NOMO-1 treated with DMSO at 0.1 percent for 48 hours (cell line): ENCODE data around the gene LAD1.
A peak's percentile ranks its signal among the peaks of the same experiment; 100 is the strongest.

ENCODE experiments used
- DNase-seq: peaks from one replicate; lab custom pipeline; 2025; ENCODE audit not compliant: unreplicated experiment; lab: John Stamatoyannopoulos, UW

Gene LAD1

DNA sequence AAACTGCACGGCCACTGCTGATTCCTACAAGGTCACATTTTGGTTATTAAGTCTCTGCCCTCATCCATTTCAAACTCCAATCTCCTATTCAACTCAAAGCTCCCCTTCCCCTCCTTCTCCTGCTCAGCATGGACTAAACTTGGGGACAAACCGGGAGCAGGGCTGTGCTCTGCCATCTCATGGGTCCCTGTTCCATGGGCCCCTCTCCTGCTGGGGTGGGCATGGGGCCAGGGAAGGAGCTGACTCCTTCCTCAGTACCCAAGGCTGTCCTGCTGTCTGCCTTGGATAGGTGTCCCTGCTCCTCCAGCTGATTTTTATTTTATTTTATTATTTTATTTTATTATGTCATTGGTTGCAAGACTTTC lies 48.8 kb downstream of the LAD1 start:
- no peak for DNase-seq

DNA sequence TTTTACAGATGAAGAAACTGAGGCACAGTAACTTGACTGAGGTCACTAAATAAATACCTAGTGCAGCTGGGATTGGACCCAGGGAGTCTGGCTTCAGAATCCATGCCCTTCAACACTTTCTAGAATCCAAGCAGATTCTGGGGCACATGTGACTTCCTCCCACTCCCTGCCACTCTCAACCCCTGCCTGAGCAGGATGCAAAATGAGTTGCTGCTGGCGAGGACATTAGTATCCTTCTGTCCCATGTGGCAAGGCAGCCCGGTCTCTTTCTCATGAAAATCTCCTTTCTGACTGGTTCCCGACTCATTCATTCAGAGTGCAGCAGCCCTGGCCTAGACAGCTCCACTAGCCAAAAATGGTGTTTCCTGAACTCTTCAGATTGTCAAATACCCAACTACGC lies 50.0 kb downstream of the LAD1 start:
- no peak for DNase-seq

- DNase-seq: peak; percentile 36
Observed at GRCh38 chr1:201348211-201348566, 50.9 kb downstream of the LAD1 start.

- DNase-seq: no peak
Observed at GRCh38 chr1:201347498-201348210, 51.5 kb downstream of the LAD1 start.

DNA sequence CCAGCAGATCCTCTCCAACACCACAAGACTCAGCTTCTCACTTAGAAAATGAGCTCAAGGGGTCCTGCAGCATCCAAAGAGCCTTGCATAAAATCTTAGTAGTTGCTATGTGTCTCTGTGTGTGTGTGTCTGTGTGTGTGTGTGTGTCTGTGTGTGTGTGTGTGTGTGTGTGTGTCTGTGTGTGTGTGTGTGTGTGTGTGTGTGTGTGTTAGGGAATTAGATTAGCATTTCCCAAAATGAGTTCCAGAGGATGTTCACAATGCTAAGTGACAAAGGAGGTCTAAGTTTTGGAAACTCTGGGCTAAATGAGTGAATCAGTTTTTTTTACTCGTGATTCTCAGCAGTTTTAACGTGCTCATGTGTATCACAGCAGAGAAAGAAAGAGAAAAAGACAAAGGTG lies 52.1 kb downstream of the LAD1 start:
- no peak for DNase-seq

GRCh38 chr1:201346337-201346939 lies 52.7 kb downstream of the LAD1 start:
- DNase-seq: no peak

DNA sequence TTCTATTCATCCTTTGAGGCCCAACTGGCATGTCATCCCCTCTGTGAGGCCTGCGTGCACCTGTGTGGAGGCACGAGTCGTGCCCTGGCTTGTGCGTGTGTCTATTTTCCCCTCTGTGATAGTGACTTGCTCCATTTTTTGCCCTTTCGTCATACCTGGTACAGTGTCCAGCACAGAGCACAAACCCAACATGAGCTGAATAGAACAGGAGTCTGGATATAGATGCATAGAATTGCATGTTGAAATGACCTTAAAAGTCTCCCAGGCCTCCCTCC lies 54.1 kb downstream of the LAD1 start:
- DNase-seq: no peak

DNA sequence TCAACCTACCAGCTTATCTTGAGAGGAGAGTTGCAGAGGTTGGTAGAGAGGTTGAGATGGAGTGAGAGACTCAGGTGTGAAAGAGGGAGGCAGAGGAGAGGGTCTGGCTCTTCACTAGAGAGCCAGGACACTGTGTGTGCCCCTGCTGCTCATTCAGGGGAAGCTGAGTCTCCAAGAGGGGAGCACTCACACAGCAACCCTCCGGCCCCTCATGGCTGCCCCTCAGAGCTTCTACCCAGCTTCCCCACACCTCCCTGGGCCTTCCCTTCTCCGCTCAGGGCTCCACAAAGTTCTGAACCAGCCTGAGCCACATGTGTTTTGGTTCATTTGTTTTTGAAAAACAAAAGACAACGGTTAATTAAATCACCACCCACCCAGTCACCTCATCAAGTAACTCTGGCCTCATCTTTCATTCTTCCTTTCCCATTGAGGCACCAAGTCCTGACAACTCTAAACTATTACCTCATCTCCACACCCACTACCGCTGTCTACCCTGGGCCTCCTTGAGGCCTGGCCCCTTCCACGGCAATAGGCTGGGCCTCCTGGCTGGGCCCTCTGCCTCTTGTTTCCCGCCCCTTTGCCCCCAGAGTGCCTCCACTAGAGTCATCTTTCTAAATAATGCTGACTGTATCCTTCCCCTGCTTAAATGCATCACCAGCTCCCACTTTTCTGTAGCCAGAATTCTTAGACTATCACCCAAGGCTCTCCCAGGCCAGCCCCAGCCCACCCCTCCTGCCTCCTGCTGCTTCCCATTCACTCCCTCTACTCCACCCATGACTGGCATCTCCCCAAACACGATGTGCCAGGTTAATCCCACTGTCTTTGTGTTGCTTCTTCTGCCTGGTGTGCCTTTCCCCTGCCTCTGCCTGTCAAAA lies 54.7 kb downstream of the LAD1 start:
- no peak for DNase-seq

GRCh38 chr1:201341377-201341776 lies 57.7 kb downstream of the LAD1 start:
- DNase-seq: no peak

DNA sequence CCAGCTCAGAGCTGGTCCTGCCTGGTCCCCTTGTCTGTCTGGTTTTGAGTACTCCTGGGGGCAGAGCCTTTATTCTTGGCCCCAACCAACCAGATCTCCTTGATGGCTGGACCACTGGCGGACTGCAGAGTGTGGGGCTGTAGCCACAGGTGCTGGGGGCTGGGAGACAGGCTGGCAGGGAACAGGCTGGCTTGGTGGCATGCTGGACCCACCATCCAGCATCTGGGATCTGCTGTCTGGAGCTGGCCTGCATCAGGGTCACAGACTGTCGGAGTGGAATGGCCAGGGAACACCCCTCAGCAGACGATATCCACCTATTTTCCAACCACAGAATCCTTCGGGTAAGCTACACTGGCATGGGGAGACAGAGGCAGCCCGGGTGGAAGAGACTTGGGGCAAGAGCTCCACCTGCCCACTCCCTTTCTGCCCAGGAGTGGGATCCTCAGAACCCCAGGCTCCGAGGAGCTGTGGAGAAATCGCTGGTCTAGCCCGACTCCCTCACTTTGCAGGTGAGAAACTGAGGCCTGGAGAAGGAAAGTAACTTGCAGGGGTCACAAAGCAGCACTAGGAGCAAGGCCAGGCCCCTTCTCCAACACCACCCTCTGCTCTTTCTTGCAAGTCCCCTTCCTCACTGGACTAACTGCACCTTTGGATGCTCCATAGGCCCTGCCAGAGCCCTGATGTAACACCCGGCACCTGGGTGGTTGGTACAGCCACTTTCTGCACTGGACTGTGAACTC lies 62.2 kb downstream of the LAD1 start:
- no peak for DNase-seq

DNA sequence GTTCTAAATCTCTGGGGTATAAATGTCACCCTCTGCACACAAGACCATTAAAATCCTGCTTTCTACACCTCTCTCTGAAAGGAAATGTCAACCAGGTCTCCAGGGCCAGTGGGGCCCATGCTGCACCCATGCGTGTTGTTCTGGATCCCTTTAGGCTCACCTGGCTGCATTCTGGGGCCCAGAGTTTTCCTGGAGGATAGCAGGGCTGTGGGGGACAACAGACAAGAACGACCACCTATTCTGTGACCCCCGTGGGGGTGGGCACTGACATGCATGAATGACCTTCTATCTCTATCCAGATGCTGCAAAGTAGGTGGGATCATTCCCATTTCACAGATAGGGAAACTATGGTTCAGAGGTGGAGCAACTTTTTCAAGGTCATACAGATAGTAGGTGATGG lies 63.2 kb downstream of the LAD1 start:
- no peak for DNase-seq

- no peak for DNase-seq
Observed at GRCh38 chr1:201335174-201335870, 63.8 kb downstream of the LAD1 start.

- DNase-seq: no peak
Observed at GRCh38 chr1:201334325-201335173, 64.6 kb downstream of the LAD1 start.

- DNase-seq: no peak
Observed at GRCh38 chr1:201332616-201333335, 66.3 kb downstream of the LAD1 start.

DNA sequence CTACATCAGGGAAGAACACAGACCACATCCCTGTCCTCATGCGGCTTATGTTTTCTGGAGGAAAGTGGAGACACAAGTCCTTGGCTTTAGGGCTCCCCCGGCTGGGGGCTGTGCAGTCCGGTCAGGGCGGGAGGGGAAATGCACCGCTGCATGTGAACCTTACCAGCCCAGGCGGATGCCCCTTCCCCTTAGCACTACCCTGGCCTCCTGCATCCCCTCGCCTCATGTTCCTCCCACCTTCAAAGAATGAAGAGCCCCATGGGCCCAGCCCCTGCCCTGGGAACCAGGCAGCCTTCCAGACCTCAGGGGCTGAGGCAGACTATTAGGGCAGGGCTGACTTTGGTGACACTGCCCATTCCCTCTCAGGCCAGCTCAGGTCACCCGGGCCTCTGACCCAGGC lies 67.1 kb downstream of the LAD1 start:
- no peak for DNase-seq

DNA sequence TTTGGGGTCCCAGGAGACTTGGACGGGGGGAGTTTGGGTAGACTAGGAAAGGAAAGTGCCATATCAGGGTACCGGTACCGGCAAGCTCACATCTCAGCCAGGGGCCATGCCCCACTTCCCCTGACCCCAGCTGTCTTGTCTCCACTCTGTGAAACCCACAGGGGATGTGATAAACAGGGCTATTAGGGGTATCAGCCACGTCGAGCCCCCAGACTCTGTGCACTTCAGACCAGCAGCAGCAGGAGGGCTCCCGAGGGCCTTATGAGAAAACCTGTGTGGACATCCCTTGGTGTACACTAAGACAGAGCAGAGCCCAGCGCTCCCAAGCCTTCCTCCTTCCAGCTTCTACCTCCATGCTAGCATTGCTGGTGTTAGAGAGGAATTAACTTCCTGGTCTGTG lies 68.0 kb downstream of the LAD1 start:
- no peak for DNase-seq
